Body of pancreas (tissue), 4 donors: ENCODE results near the gene SH3RF2.

Source experiments
- CTCF ChIP-seq, 7 experiments: fragments of 450-650 bp in 4 of 7; fragments of 200-600 bp in 3 of 7; sonication (generic) in 3 of 7; IDR thresholded peaks; one replicate each; pipeline ENCODE4 v1.5.1; 2016 to 2019; ENCODE audit warnings: antibody characterized with exemption in 7 of 7
- POLR2A ChIP-seq, 3 donors: fragments of 450-650 bp; IDR thresholded peaks; one replicate each; pipeline ENCODE4 v1.6.1; 2016; ENCODE audit warnings: antibody characterized with exemption in 3 of 3, mild to moderate bottlenecking in 2 of 3

GRCh38 chr5:145990170-145990569 lies 53.8 kb downstream of the SH3RF2 start:
- no peak for TF ChIP-seq CTCF (IDR thresholded peaks at IDR 0.05)
- TF ChIP-seq POLR2A (IDR thresholded peaks at IDR 0.05): no peak
